NT2/D1 (cell line): Measurements from ENCODE around the gene STARD10.

Source experiments
- DNase-seq: peaks from one replicate; pipeline ENCODE4 v3.0.0-alpha.2; 2011; ENCODE audit warnings: low read depth, low spot score
- H3K27me3 ChIP-seq: 2 replicates; pipeline ENCODE4 v1.6.0; 2011; ENCODE audit warnings: mild to moderate bottlenecking; ENCODE audit not compliant: insufficient read length, insufficient read depth
- H3K36me3 ChIP-seq: 2 replicates; pipeline ENCODE4 v1.6.1; 2011; ENCODE audit warnings: mild to moderate bottlenecking, low read length, mixed read lengths; ENCODE audit not compliant: insufficient read depth, insufficient read length
- H3K4me1 ChIP-seq: 2 replicates; pipeline ENCODE4 v1.5.1; 2011; ENCODE audit not compliant: insufficient read depth, insufficient read length
- H3K4me3 ChIP-seq: 2 replicates; pipeline ENCODE4 v1.5.1; 2011; ENCODE audit warnings: low read depth; ENCODE audit not compliant: insufficient read length
- H3K9ac ChIP-seq: 2 replicates; pipeline ENCODE4 v1.6.0; 2011; ENCODE audit warnings: low read depth; ENCODE audit not compliant: insufficient read length
- H3K9me3 ChIP-seq: 2 replicates; pipeline ENCODE4 v1.5.1; 2011; ENCODE audit warnings: mild to moderate bottlenecking, low read length; ENCODE audit not compliant: insufficient read depth
- SUZ12 ChIP-seq: IDR thresholded peaks from 2 replicates; pipeline ENCODE4 v1.6.1; 2011; ENCODE audit not compliant: insufficient read length, insufficient read depth; ENCODE audit errors: extremely low read depth
- YY1 ChIP-seq: IDR thresholded peaks from 2 replicates; pipeline ENCODE4 v1.6.1; 2011; ENCODE audit not compliant: insufficient read length, insufficient read depth
- ZNF274 ChIP-seq: IDR thresholded peaks from 2 replicates; pipeline ENCODE4 v1.6.1; 2011; ENCODE audit warnings: mild to moderate bottlenecking, low read depth, low read length

Gene STARD10

DNA sequence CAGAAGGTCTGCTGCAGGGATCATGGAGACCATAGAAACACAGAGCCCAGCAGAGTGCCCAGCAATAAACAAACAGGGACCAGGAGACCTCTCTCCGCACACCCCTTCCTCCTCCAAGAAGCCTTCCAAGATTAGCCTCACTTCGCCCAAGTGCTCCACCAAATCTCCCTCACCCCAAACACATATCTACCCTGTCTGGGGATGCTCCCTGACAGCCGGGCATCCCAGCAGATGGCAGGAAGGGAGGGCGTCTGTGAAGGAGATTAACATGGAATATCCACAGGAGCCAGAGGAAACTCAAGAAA is 68.2 kb downstream of the STARD10 start:
- no peak overlapping the region for H3K4me3 ChIP-seq
- DNase-seq = no peak
- TF ChIP-seq ZNF274 (no peak), SUZ12 (no peak), YY1 (no peak)
- H3K27me3 ChIP-seq = no peaks in the 10 kb centered on the region
- H3K9me3 ChIP-seq = no peaks in the 10 kb centered on the region
- H3K36me3 ChIP-seq = peaks cover 25% of the 10 kb centered on the region
- H3K9ac ChIP-seq = no peak overlapping the region
- peaks cover 2% of the 10 kb centered on the region for H3K4me1 ChIP-seq

DNA sequence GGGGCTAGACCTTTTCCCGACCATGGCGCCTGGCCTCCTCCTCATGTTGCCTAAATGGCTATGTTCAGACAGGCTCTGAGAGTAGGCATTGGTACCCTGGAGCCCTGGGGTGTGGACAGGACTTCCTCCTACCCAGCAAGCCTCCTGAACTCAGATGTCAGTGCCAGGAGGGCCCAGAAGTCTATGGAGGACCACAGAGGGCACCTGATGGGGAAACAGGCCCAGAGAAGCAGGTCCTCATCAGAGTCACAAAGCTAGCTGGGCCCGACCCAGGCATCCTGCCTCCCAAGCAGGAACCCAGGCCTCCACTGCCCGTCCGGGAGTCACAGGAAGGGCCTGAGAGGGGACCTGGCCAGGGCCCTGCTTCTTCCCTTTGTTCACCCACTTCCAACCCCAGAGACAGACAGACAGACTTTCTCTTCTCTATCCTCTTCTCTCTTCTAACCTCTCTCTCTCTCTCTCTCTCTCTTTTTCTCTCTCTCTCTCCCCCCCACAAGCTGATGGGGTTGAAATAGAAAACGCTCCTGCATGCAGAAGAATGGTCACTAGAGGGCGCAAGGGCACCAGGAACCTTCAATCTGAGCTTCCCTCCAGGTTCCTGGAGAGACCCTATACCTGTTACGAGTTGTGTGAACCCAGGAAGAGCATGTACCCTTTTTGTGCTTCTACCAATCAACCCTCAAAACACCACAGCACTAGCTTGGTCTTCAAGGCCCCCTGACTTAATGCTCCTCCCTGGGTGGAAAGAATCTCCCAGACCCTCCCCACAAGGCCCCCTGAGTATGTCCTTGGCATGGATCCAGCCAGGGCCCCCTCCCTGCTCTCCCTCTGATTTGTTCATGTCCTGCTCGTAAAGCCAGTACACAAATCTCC is 68.8 kb downstream of the STARD10 start:
- peak; percentile 72 for DNase-seq
- TF ChIP-seq YY1 (no peak), ZNF274 (no peak), SUZ12 (no peak)
- peaks cover 25% of the 10 kb centered on the region for H3K36me3 ChIP-seq
- no peaks in the 10 kb centered on the region for H3K9me3 ChIP-seq
- H3K4me1 ChIP-seq = peaks cover 2% of the 10 kb centered on the region
- no peaks in the 10 kb centered on the region for H3K27me3 ChIP-seq
- no peak overlapping the region for H3K4me3 ChIP-seq
- peak overlapping the region; percentile 26 for H3K9ac ChIP-seq

DNA sequence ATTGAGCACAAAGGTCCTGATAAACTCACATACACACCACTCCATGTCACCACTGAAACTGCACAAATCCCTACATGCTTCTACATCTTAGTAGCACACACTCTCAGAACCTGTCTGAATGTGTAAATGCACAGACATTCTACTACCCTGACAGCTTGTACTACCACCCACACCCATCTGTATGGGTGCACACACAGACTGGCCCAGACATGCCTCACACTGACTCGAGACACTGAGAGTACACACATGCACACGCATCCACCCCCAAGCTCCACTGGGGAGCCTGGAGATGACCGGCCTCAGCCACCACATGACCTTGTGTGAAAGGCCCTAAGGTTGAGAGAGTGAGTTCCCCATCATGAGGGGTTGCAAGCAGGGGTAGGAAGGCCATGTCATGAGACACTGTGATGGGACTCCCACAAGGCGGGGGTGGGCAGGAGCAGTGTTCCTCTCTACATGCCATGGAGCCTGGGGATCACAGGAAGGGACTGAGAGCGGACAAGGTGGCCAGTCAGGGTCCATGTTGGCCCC is 69.8 kb downstream of the STARD10 start:
- Histone ChIP-seq H3K4me3 (no peak overlapping the region), H3K36me3 (peaks cover 25% of the 10 kb centered on the region), H3K9me3 (no peaks in the 10 kb centered on the region), H3K4me1 (peaks cover 2% of the 10 kb centered on the region), H3K9ac (no peak overlapping the region), H3K27me3 (no peaks in the 10 kb centered on the region)
- TF ChIP-seq YY1 (no peak), ZNF274 (no peak), SUZ12 (no peak)
- DNase-seq = no peak

DNA sequence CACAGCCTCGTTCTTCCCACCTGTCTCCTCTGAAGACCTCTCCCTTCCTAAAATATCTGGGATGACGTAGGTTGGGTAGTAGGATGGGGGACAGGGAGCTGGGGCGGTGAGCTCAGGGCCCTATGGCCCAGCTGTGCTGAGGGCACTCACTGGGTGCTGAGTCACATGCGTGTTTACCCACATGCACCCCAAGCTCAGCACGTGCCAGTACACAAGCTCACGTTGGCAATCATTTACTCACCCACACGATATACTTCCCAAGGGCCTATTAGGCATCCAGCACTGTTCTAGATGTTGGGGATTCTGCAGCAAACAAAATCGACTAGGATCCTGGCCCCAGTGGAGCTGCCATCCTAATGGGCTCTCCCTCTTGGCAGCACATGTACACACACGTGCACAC is 70.3 kb downstream of the STARD10 start:
- no peak for DNase-seq
- Histone ChIP-seq H3K9ac (no peak overlapping the region), H3K4me1 (peaks cover 2% of the 10 kb centered on the region), H3K4me3 (no peak overlapping the region), H3K36me3 (peaks cover 30% of the 10 kb centered on the region), H3K9me3 (no peaks in the 10 kb centered on the region), H3K27me3 (no peaks in the 10 kb centered on the region)
- TF ChIP-seq YY1 (no peak), ZNF274 (no peak), SUZ12 (no peak)

DNA sequence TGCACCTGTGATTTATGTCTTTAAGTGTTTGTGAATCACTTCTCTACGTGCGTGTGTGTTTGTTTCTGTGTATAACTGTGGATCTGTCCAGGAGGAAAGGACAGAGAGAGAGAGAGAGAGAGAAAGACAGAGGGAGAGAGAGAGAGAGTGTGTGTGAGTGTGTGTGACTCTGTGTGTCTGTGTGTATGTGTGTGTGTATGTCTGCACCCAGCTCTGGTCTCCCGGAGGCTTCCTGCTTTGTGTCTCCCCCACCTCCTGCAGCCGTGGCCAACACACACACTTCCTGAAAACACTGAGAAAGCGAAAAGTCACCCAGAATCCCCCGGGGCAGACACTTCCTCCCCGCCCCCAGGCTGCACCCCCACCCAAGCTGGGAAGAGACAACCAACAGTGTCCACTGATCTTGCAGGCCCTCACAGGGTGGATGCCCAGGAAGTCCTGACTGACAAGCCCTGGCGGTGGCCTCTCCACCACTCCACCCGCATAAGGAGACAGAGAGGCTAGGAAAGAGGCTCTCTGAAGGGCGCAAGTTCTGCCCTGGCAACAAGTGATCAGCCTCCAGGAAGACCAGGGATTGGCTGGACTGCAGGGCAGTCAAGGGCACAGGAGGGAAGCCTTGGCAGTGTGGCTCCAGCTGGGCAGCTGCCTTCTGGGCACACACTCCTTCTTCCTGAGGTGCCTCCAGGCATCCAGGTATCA is 71.6 kb downstream of the STARD10 start:
- Histone ChIP-seq H3K36me3 (peaks cover 34% of the 10 kb centered on the region), H3K9ac (peak overlapping the region; percentile 42), H3K4me3 (no peak overlapping the region), H3K27me3 (no peaks in the 10 kb centered on the region), H3K4me1 (peaks cover 2% of the 10 kb centered on the region), H3K9me3 (no peaks in the 10 kb centered on the region)
- TF ChIP-seq YY1 (no peak), SUZ12 (no peak), ZNF274 (no peak)
- DNase-seq = no peak

DNA sequence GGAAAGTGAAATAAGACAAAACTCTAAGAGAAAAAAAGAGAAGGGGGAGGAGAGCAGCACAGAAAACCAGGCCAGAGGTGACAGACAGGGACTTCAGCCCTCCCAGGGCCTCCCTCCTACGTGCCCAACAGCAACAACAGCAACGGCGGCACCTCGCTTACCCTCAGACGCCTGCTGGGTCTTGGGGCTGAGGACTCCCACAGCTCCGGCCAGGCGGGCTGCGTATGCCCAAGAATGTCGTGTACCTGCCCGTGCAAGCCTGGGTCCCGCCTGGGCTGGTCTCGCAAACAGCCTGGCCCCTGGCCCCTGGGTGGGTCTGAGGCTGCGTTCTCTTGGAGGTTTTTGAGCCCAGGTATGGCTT is 72.2 kb downstream of the STARD10 start:
- no peaks in the 10 kb centered on the region for H3K9me3 ChIP-seq
- H3K4me3 ChIP-seq = no peak overlapping the region
- peak overlapping the region; percentile 42 for H3K9ac ChIP-seq
- H3K36me3 ChIP-seq = peaks cover 30% of the 10 kb centered on the region
- TF ChIP-seq YY1 = no peak
- TF ChIP-seq SUZ12 = no peak
- no peak for TF ChIP-seq ZNF274
- H3K4me1 ChIP-seq = peaks cover 2% of the 10 kb centered on the region
- no peaks in the 10 kb centered on the region for H3K27me3 ChIP-seq
- DNase-seq = no peak

DNA sequence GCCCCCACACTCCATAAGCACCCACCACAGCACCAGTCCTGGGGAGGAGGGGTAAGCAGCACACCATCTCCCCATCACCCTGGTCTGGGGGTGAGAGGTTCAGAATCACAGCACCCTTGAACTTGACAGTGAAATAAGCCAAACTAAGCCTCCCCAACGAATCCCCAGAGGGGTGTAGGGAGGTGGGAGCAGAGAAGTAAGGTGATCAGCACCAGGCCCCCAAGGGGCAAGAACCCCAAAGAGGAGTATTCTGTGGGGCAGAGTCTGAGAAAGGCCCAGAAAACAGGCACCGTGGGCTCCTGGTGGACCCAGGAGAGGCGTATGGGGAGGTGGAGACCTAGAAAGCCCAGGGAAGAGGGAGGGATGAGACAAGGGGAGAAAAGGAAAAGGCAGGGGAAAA is 72.6 kb downstream of the STARD10 start:
- Histone ChIP-seq H3K4me3 (no peak overlapping the region), H3K4me1 (peaks cover 5% of the 10 kb centered on the region), H3K36me3 (peaks cover 28% of the 10 kb centered on the region), H3K9me3 (no peaks in the 10 kb centered on the region), H3K27me3 (no peaks in the 10 kb centered on the region), H3K9ac (no peak overlapping the region)
- TF ChIP-seq YY1 = no peak
- no peak for DNase-seq
